IMR-90 (cell line): ENCODE results near the gene ALOX12. TPM values are rescaled to one million over a fixed set of nuclear protein-coding genes. Genes with fewer than 3 reads are reported as not detected.

Source experiments
- ATAC-seq: fragments of 200-7000 bp; cut with Tn5 transposase; 2 replicates; pipeline ENCODE4 v1.9.1; 2020; ENCODE audit warnings: low read depth, mild to moderate bottlenecking, moderate library complexity
- BruUV-seq: library from RNA; stranded (reverse); fragments of 400-500 nt; replicated peaks from 2 replicates; lab custom pipeline; 2021; lab: Mats Ljungman, UMichigan
- CTCF ChIA-PET: fragments of 300-600 bp; formaldehyde crosslinking; extraction: SDS; loops from one replicate; lab custom pipeline; 2021; ENCODE audit warnings: antibody characterized with exemption; lab: Yijun Ruan, JAX
- POLR2A ChIA-PET: fragments of 300-600 bp; sonication (Branson Sonifier 250); formaldehyde crosslinking; loops from one replicate; lab custom pipeline; 2022; ENCODE audit warnings: antibody characterized with exemption; ENCODE audit not compliant: unreplicated experiment; lab: Charles Lee
- DNase-seq: peaks from one replicate; pipeline ENCODE4 v3.0.0; 2013
- H2AFZ ChIP-seq: replicated peaks from 2 replicates; pipeline ENCODE3; 2013; ENCODE audit warnings: low read length, mild to moderate bottlenecking; ENCODE audit not compliant: poor library complexity
- H2AK5ac ChIP-seq: 2 replicates; pipeline ENCODE4 v1.6.1; 2013; ENCODE audit warnings: low read depth, low read length, inconsistent platforms
- H2AK9ac ChIP-seq: replicated peaks from 2 replicates; pipeline ENCODE3; 2013; ENCODE audit warnings: mild to moderate bottlenecking, low read depth, low read length, moderate library complexity; ENCODE audit not compliant: poor library complexity
- H2BK120ac ChIP-seq: 2 replicates; pipeline ENCODE4 v1.6.1; 2013; ENCODE audit warnings: low read depth, low read length, inconsistent platforms
- H2BK15ac ChIP-seq: 3 replicates; pipeline ENCODE4 v1.6.1; 2013; ENCODE audit warnings: low read depth, low read length, inconsistent platforms
- H2BK20ac ChIP-seq: 2 replicates; pipeline ENCODE4 v1.6.1; 2013; ENCODE audit warnings: low read depth, mild to moderate bottlenecking, inconsistent platforms, low read length, moderate library complexity
- H2BK5ac ChIP-seq: 2 replicates; pipeline ENCODE4 v1.6.1; 2013; ENCODE audit warnings: mild to moderate bottlenecking, low read depth, low read length, inconsistent platforms; ENCODE audit not compliant: poor library complexity, severe bottlenecking
- H3K14ac ChIP-seq: replicated peaks from 2 replicates; pipeline ENCODE4 v1.6.1; 2013; ENCODE audit warnings: low read depth, low read length, inconsistent platforms
- H3K18ac ChIP-seq: 2 replicates; pipeline ENCODE4 v1.6.1; 2013; ENCODE audit warnings: low read depth, low read length, control low read depth
- H3K23ac ChIP-seq: 2 replicates; pipeline ENCODE4 v1.6.1; 2013; ENCODE audit warnings: low read depth, low read length, inconsistent platforms
- H3K27ac ChIP-seq: 2 replicates; pipeline ENCODE4 v1.5.1; 2013; ENCODE audit warnings: mild to moderate bottlenecking, control low read depth, low read length; ENCODE audit not compliant: insufficient read depth
- H3K27me3 ChIP-seq: 2 replicates; pipeline ENCODE4 v1.6.1; 2013; ENCODE audit warnings: low read length; ENCODE audit not compliant: control insufficient read depth, insufficient read depth
- H3K36me3 ChIP-seq: 2 replicates; pipeline ENCODE4 v1.6.1; 2013; ENCODE audit warnings: low read length, mixed read lengths; ENCODE audit not compliant: control insufficient read depth, insufficient read depth
- H3K4ac ChIP-seq: 2 replicates; pipeline ENCODE4 v1.6.1; 2013; ENCODE audit warnings: low read depth, low read length, inconsistent platforms
- H3K4me1 ChIP-seq: 2 replicates; pipeline ENCODE4 v1.6.1; 2013; ENCODE audit warnings: low read length, mixed read lengths; ENCODE audit not compliant: control insufficient read depth, insufficient read depth
- H3K4me2 ChIP-seq: 2 replicates; pipeline ENCODE4 v1.6.1; 2013; ENCODE audit warnings: low read depth, mild to moderate bottlenecking, control low read depth, low read length, moderate library complexity
- H3K4me3 ChIP-seq: 2 replicates; pipeline ENCODE4 v1.5.1; 2013; ENCODE audit warnings: low read depth, mild to moderate bottlenecking, control low read depth, low read length, moderate library complexity; ENCODE audit not compliant: insufficient read depth
- H3K56ac ChIP-seq: 2 replicates; pipeline ENCODE4 v1.6.1; 2013; ENCODE audit warnings: low read length, inconsistent platforms; ENCODE audit not compliant: insufficient read depth; ENCODE audit errors: extremely low read depth
- H3K79me1 ChIP-seq, 2 experiments: 2 replicates each; pipeline ENCODE4 v1.6.1; 2013; ENCODE audit warnings: low read length in 2 of 2, inconsistent platforms in 1 of 2, low read depth in 1 of 2
- H3K9ac ChIP-seq: 2 replicates; pipeline ENCODE4 v1.6.1; 2013; ENCODE audit warnings: low read depth, low read length, control low read depth
- H3K9me1 ChIP-seq: 2 replicates; pipeline ENCODE4 v1.6.1; 2013; ENCODE audit warnings: low read length, inconsistent platforms; ENCODE audit not compliant: insufficient read depth
- H3K9me3 ChIP-seq: 2 replicates; pipeline ENCODE4 v1.6.1; 2013; ENCODE audit warnings: low read length; ENCODE audit not compliant: control insufficient read depth, insufficient read depth
- H4K20me1 ChIP-seq: 2 replicates; pipeline ENCODE4 v1.6.1; 2013; ENCODE audit warnings: low read length, inconsistent platforms; ENCODE audit not compliant: insufficient read depth
- H4K5ac ChIP-seq: 2 replicates; pipeline ENCODE4 v1.6.1; 2013; ENCODE audit warnings: mild to moderate bottlenecking, low read depth, low read length, control low read depth
- H4K8ac ChIP-seq, 2 experiments: 2 replicates each; pipeline ENCODE4 v1.6.1; 2013; ENCODE audit warnings: low read depth in 2 of 2, low read length in 2 of 2, control low read depth in 1 of 2, inconsistent platforms in 1 of 2
- H4K91ac ChIP-seq: 2 replicates; pipeline ENCODE4 v1.6.1; 2013; ENCODE audit warnings: low read depth, low read length, inconsistent platforms; ENCODE audit not compliant: insufficient read depth
- BHLHE40 ChIP-seq: fragments of 150-350 bp; IDR thresholded peaks from 2 replicates; pipeline ENCODE4 v1.6.1; 2016; ENCODE audit warnings: mild to moderate bottlenecking, low read depth, low read length
- CHD1 ChIP-seq: IDR thresholded peaks from 2 replicates; pipeline ENCODE4 v1.6.1; 2012; ENCODE audit warnings: low read depth, low read length, improper control_type of control experiment
- FOS ChIP-seq: fragments of 150-350 bp; IDR thresholded peaks from 2 replicates; pipeline ENCODE4 v1.6.1; 2016; ENCODE audit warnings: low read depth, low read length
- MAFK ChIP-seq: IDR thresholded peaks from 2 replicates; pipeline ENCODE4 v1.6.1; 2012; ENCODE audit warnings: low read depth, low read length, improper control_type of control experiment
- MXI1 ChIP-seq: IDR thresholded peaks from 2 replicates; pipeline ENCODE4 v1.6.1; 2012; ENCODE audit warnings: low read depth, mild to moderate bottlenecking, low read length, moderate library complexity, borderline replicate concordance
- NFE2L2 ChIP-seq: fragments of 150-350 bp; IDR thresholded peaks from 2 replicates; pipeline ENCODE4 v1.6.1; 2016; ENCODE audit warnings: low read depth, mild to moderate bottlenecking, low read length
- RAD21 ChIP-seq: IDR thresholded peaks from 2 replicates; pipeline ENCODE4 v1.6.1; 2012; ENCODE audit warnings: low read length, improper control_type of control experiment
- RCOR1 ChIP-seq: IDR thresholded peaks from 2 replicates; pipeline ENCODE4 v1.6.1; 2012; ENCODE audit warnings: mild to moderate bottlenecking, low read length, improper control_type of control experiment; ENCODE audit not compliant: insufficient replicate concordance
- RFX5 ChIP-seq: IDR thresholded peaks from 2 replicates; pipeline ENCODE4 v1.8.0; 2012; ENCODE audit warnings: low read depth, mild to moderate bottlenecking, low read length, moderate library complexity
- WGBS, 2 experiments: methylation state at CpG; one replicate each; pipeline versions ENCODE4 v1.1.5 to v1.1.7; 2013; ENCODE audit warnings: missing lambda C conversion rate in 2 of 2; ENCODE audit not compliant: insufficient read length in 1 of 2; ENCODE audit errors: extremely low coverage in 2 of 2; 5-methylcytosine and 5-hydroxymethylcytosine counted together
- dilution Hi-C: fragments of 300-500 bp; cut with HindIII; formaldehyde crosslinking; loops from one replicate; pipeline ENCODE4 v1.14.3; 2018; ENCODE audit warnings: low sequenced_read_pairs; ENCODE audit not compliant: unreplicated experiment
- in situ Hi-C: fragments of 300-500 bp; cut with MboI; formaldehyde crosslinking; loops from 3 replicates; pipeline ENCODE4 v1.14.3; 2019; ENCODE audit warnings: low sequenced_read_pairs, inconsistent platforms, mixed read lengths
- intact Hi-C: fragments of 100-400 bp; cut with micrococcal nuclease; formaldehyde crosslinking; loops from 2 replicates; pipeline ENCODE4 v1.10.0; 2022
- polyA plus RNA-seq, 3 experiments: library from polyadenylated mRNA; depleted of rRNA; stranded (reverse); fragments of >200 nt; gene quantifications; 2 replicates each; pipeline ENCODE4 v1.2.3, GENCODE V29; 2012; ENCODE audit warnings: low replicate concordance in 1 of 3
- total RNA-seq: library from RNA; depleted of rRNA; stranded (reverse); fragments of >200 nt; gene quantifications from 2 replicates; pipeline ENCODE4 v1.2.3, GENCODE V29; 2012
- TF ChIP-seq, protein P1 (sequence below): fragments of 150-350 bp; IDR thresholded peaks from 2 replicates; pipeline ENCODE4 v1.6.1; 2016; ENCODE audit warnings: low read depth, mild to moderate bottlenecking, low read length, moderate library complexity, borderline replicate concordance
- TF ChIP-seq, protein P2 (sequence below): conservative IDR thresholded peaks from 2 replicates; pipeline ENCODE4 v1.5.1; 2012; ENCODE audit warnings: mild to moderate bottlenecking, low read depth, low read length, improper control_type of control experiment

The ALOX12 gene
- total and polyA plus RNA-seq, 2 of the 4 experiments (the other 2 are of a cell fraction) = 0.03 TPM; not detected in 1

DNA sequence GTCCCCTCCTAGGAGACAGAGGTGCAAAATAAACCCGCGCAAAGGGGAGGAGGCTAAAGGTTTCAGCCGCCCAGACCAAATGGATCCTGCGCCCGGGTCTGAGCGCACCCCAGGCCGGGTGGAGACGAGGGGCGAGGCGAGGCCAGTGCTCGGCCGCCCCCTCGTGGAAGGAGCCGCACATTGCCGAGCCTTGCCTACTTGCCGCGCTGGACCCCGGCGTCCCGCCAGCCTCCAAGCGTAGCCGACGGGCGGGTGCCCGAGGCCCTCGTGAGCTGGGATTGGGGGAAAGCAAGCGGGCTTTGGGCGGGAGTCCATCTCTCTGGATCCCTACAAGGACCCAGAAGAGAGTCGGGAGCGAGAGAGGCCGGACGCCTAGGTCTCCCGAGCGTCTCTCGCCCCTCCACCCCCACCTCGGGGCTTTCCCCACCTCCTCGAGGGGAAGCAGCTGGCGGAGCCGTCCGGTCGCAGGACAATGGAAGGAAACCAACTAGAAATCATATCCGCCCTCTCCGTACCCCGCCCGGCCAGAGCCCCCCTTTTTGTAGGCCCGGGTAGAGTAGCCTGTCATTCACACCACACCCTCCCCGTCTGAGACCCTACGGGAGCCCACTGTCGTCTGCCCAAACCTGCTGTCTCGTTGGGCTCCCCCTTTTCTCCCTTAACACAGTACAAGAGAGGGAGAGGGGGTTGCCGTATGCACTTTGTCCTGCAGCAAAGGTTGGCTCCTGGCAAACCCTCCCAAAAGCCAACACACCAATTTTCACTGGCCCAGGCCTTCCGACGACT is 26.3 kb downstream of the ALOX12 start (continued):
- TF ChIP-seq RCOR1 = no peak
- TF ChIP-seq MXI1 = no peak

DNA sequence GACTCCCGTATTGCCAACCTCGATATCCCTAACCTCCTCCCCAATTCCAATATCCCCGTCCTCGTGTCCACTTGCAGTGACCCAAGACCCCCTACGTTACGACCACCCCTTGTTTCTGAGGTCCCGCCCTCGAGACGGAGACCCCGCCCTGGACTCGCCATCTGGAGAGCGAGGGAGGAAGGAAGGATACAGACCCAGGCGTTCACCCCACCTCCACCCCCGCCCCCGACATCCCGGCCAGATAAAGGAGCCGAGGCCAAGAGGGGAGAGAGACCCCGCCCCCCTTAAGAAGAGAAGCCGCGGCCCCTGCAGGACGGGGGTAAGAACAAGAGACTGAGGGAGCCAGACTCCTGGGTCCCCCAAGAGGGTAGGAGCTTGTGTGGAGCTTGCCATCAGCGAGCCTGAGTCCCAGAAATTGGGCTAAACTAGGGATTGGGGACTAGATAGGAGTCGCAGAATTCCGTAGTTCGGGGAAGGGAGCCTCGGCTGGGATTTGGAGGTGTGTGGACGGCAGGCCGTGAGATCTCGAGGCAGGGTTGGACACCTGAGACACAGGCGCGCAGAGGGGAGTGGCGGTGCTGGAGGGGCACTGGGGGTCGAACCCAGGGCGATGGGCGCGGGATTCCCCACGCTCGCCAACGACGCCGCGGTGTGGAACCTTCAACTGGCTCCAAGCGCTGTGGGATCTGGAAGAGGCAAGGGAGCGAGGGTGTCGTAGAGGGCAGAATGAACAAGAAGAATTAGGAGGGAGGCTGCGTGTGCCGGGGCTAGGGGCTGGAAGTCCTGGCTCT is 27.1 kb downstream of the ALOX12 start, which contains the start of gene BCL6B:
Gene BCL6B (plus strand): TSS at position 270 of the 791 bp plus-strand sequence. CDS start 622 bp downstream, outside the sequence.
- peak within 1 kb of the TSS; percentile 95 for H2AFZ ChIP-seq
- ATAC-seq = no peak
- H2AK9ac ChIP-seq = peak within 1 kb of the TSS; percentile 83
- CTCF ChIA-PET = no interaction called here
- 0 out of 2 replicates have a peak within 1 kb of the TSS, but pooled peaks have one; percentile 9 for H2AK5ac ChIP-seq
- no peak within 1 kb of the TSS for H3K27ac ChIP-seq
- H3K4me3 ChIP-seq = 0 out of 2 replicates have a peak within 1 kb of the TSS, but pooled peaks have one; percentile 18
- peak within 1 kb of the TSS; percentile 61; the same call in 1 of the 2 replicates for H4K5ac ChIP-seq
- H3K27me3 ChIP-seq = peaks cover 10% of the 10 kb centered on the region; the same call in 1 of the 2 replicates
- no peaks in the 10 kb centered on the region for H4K20me1 ChIP-seq
- no peak within 1 kb of the TSS for H2BK5ac ChIP-seq
- no peak for DNase-seq
- H3K18ac ChIP-seq = no peak within 1 kb of the TSS
- H3K36me3 ChIP-seq = no peaks in the 10 kb centered on the region
- H4K91ac ChIP-seq = peak within 1 kb of the TSS; percentile 8; the same call in 1 of the 2 replicates
- no TSS peak for BruUV-seq
- peak within 1 kb of the TSS; percentile 30; the same call in 1 of the 2 replicates for H3K14ac ChIP-seq
- H3K9ac ChIP-seq = peak within 1 kb of the TSS; percentile 24; the same call in 1 of the 2 replicates
- H3K79me1 ChIP-seq = no peaks in the 10 kb centered on the region
- H3K23ac ChIP-seq = no peak within 1 kb of the TSS
- intact Hi-C loops (loop anchor here (1.0 to 5.0 kb wide), 3 partner anchors 110 to 357 kb away; no protein-coding TSS in a partner anchor), dilution Hi-C loops (no loop called here), in situ Hi-C loops (no loop called here)
- no peak within 1 kb of the TSS for H2BK120ac ChIP-seq
- peak within 1 kb of the TSS; percentile 60 to 81; a peak in 3 of 4 replicates for H4K8ac ChIP-seq
- POLR2A ChIA-PET = no interaction called here
- no peak within 1 kb of the TSS; the same call in 1 of the 2 replicates for H3K4ac ChIP-seq
- H3K9me1 ChIP-seq = no peaks in the 10 kb centered on the region; the same call in 1 of the 2 replicates
- peaks cover 4% of the 10 kb centered on the region; the same call in 1 of the 2 replicates for H3K4me1 ChIP-seq
- H3K56ac ChIP-seq = 0 out of 2 replicates have a peak within 1 kb of the TSS, but pooled peaks have one; percentile 4
- H3K4me2 ChIP-seq = peak within 1 kb of the TSS; percentile 62
- no peak within 1 kb of the TSS for H2BK20ac ChIP-seq
- H2BK15ac ChIP-seq = no peak within 1 kb of the TSS
- WGBS, 2 experiments = 14% methylated on average over 8 of the region's 47 CpGs; no CpG with 5 or more reads in 1 of the 2 experiments
- no peaks in the 10 kb centered on the region for H3K9me3 ChIP-seq
- no peak for TF ChIP-seq BHLHE40
- TF ChIP-seq, protein P1, sequence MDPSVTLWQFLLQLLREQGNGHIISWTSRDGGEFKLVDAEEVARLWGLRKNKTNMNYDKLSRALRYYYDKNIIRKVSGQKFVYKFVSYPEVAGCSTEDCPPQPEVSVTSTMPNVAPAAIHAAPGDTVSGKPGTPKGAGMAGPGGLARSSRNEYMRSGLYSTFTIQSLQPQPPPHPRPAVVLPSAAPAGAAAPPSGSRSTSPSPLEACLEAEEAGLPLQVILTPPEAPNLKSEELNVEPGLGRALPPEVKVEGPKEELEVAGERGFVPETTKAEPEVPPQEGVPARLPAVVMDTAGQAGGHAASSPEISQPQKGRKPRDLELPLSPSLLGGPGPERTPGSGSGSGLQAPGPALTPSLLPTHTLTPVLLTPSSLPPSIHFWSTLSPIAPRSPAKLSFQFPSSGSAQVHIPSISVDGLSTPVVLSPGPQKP = no peak
- TF ChIP-seq NFE2L2 = no peak
- TF ChIP-seq MAFK = no peak
- TF ChIP-seq FOS = no peak
- TF ChIP-seq MXI1 = no peak
- no peak for TF ChIP-seq RAD21
- TF ChIP-seq, protein P2, sequence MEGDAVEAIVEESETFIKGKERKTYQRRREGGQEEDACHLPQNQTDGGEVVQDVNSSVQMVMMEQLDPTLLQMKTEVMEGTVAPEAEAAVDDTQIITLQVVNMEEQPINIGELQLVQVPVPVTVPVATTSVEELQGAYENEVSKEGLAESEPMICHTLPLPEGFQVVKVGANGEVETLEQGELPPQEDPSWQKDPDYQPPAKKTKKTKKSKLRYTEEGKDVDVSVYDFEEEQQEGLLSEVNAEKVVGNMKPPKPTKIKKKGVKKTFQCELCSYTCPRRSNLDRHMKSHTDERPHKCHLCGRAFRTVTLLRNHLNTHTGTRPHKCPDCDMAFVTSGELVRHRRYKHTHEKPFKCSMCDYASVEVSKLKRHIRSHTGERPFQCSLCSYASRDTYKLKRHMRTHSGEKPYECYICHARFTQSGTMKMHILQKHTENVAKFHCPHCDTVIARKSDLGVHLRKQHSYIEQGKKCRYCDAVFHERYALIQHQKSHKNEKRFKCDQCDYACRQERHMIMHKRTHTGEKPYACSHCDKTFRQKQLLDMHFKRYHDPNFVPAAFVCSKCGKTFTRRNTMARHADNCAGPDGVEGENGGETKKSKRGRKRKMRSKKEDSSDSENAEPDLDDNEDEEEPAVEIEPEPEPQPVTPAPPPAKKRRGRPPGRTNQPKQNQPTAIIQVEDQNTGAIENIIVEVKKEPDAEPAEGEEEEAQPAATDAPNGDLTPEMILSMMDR = no peak
- TF ChIP-seq RFX5 = no peak
- no peak for TF ChIP-seq CHD1
